ENCODE results near the gene ZBTB12. TPM values are rescaled to one million over a fixed set of nuclear protein-coding genes. Genes with fewer than 3 reads are reported as not detected.

ZBTB12 gene
- total and polyA plus RNA-seq, 2 of the 13 experiments (the other 11 are each of a cell fraction or from before 2014, with no cell fraction given), result 4.8 to 6.0 TPM

DNA sequence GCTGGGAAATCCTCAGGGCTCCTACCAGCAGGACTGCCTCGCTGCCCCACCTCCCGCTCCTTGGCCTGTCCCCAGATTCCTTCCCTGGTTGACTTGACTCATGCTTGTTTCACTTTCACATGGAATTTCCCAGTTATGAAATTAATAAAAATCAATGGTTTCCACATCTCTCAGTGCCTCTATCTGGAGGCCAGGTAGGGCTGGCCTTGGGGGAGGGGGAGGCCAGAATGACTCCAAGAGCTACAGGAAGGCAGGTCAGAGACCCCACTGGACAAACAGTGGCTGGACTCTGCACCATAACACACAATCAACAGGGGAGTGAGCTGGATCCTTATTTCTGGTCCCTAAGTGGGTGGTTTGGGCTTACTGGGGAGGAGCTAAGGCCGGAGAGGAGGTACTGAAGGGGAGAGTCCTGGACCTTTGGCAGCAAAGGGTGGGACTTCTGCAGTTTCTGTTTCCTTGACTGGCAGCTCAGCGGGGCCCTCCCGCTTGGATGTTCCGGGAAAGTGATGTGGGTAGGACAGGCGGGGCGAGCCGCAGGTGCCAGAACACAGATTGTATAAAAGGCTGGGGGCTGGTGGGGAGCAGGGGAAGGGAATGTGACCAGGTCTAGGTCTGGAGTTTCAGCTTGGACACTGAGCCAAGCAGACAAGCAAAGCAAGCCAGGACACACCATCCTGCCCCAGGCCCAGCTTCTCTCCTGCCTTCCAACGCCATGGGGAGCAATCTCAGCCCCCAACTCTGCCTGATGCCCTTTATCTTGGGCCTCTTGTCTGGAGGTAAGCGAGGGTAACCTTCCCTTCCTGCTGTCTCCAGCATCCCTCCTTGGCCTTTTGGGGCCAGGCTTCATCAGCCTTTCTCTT, 43.9 kb upstream of the ZBTB12 start, which contains the start of gene CFB (continued):
- TF ChIP-seq SRSF9 (IDR thresholded peaks at IDR 0.05; ENCODE audit: borderline replicate concordance, insufficient read depth, low read depth, low read length, poor library complexity, severe bottlenecking) (no peak), JDP2 (CRISPR knock-in tag; IDR thresholded peaks at IDR 0.05; ENCODE audit: borderline replicate concordance) (no peak), ARNT2 (CRISPR knock-in tag; IDR thresholded peaks at IDR 0.05; ENCODE audit: low read depth) (peak; percentile 87), ZNF460 (CRISPR knock-in tag; IDR thresholded peaks at IDR 0.05; ENCODE audit: borderline replicate concordance) (peak; percentile 69; the same call in 1 of the 2 replicates), SUZ12 (IDR thresholded peaks at IDR 0.05; ENCODE audit: low read depth, low read length) (no peak), GABPA (IDR thresholded peaks at IDR 0.05; ENCODE audit: low read depth, low read length) (no peak), GABPA (CRISPR knock-in tag; IDR thresholded peaks at IDR 0.05; ENCODE audit: low read depth) (peak; percentile 76), CREM (IDR thresholded peaks at IDR 0.05) (peak; percentile 92), CREM (CRISPR knock-in tag; IDR thresholded peaks at IDR 0.05) (no peak), IRF1 (CRISPR knock-in tag; IDR thresholded peaks at IDR 0.05; ENCODE audit: low read depth) (no peak), NONO (IDR thresholded peaks at IDR 0.05) (no peak), NONO (CRISPR knock-in tag; conservative IDR thresholded peaks at IDR 0.05) (peak; percentile 92), TAF1 (CRISPR knock-in tag; IDR thresholded peaks at IDR 0.05) (peak; percentile 89), ZNF766 (CRISPR knock-in tag; IDR thresholded peaks at IDR 0.05; ENCODE audit: borderline replicate concordance) (0 out of 2 replicates have a peak, but pooled peaks have one; percentile 69), CC2D1A (CRISPR knock-in tag; IDR thresholded peaks at IDR 0.05) (no peak; the same call in 1 of the 2 replicates), SMARCC2 (IDR thresholded peaks at IDR 0.05) (no peak), ZFP36L1 (CRISPR knock-in tag; IDR thresholded peaks at IDR 0.05) (peak; percentile 93; the same call in 1 of the 2 replicates)
- TF ChIP-seq, protein P1, sequence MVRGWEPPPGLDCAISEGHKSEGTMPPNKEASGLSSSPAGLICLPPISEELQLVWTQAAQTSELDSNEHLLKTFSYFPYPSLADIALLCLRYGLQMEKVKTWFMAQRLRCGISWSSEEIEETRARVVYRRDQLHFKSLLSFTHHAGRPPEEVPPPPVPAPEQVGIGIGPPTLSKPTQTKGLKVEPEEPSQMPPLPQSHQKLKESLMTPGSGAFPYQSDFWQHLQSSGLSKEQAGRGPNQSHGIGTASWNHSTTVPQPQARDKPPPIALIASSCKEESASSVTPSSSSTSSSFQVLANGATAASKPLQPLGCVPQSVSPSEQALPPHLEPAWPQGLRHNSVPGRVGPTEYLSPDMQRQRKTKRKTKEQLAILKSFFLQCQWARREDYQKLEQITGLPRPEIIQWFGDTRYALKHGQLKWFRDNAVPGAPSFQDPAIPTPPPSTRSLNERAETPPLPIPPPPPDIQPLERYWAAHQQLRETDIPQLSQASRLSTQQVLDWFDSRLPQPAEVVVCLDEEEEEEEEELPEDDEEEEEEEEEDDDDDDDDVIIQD (CRISPR knock-in tag; IDR thresholded peaks at IDR 0.05; ENCODE audit: low read depth), result peak; percentile 57
- TF ChIP-seq, protein P2, sequence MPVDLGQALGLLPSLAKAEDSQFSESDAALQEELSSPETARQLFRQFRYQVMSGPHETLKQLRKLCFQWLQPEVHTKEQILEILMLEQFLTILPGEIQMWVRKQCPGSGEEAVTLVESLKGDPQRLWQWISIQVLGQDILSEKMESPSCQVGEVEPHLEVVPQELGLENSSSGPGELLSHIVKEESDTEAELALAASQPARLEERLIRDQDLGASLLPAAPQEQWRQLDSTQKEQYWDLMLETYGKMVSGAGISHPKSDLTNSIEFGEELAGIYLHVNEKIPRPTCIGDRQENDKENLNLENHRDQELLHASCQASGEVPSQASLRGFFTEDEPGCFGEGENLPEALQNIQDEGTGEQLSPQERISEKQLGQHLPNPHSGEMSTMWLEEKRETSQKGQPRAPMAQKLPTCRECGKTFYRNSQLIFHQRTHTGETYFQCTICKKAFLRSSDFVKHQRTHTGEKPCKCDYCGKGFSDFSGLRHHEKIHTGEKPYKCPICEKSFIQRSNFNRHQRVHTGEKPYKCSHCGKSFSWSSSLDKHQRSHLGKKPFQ (CRISPR knock-in tag; IDR thresholded peaks at IDR 0.05; ENCODE audit: insufficient replicate concordance), result peak; percentile 73
- TF ChIP-seq, protein P3, sequence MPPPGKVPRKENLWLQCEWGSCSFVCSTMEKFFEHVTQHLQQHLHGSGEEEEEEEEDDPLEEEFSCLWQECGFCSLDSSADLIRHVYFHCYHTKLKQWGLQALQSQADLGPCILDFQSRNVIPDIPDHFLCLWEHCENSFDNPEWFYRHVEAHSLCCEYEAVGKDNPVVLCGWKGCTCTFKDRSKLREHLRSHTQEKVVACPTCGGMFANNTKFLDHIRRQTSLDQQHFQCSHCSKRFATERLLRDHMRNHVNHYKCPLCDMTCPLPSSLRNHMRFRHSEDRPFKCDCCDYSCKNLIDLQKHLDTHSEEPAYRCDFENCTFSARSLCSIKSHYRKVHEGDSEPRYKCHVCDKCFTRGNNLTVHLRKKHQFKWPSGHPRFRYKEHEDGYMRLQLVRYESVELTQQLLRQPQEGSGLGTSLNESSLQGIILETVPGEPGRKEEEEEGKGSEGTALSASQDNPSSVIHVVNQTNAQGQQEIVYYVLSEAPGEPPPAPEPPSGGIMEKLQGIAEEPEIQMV (CRISPR knock-in tag; IDR thresholded peaks at IDR 0.05; ENCODE audit: low read depth), result 0 out of 2 replicates have a peak, but pooled peaks have one; percentile 23
- TF ChIP-seq, protein P4, sequence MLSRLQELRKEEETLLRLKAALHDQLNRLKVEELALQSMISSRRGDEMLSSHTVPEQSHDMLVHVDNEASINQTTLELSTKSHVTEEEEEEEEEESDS (CRISPR knock-in tag; IDR thresholded peaks at IDR 0.05; ENCODE audit: borderline replicate concordance), result no peak
- TF ChIP-seq, protein P5, sequence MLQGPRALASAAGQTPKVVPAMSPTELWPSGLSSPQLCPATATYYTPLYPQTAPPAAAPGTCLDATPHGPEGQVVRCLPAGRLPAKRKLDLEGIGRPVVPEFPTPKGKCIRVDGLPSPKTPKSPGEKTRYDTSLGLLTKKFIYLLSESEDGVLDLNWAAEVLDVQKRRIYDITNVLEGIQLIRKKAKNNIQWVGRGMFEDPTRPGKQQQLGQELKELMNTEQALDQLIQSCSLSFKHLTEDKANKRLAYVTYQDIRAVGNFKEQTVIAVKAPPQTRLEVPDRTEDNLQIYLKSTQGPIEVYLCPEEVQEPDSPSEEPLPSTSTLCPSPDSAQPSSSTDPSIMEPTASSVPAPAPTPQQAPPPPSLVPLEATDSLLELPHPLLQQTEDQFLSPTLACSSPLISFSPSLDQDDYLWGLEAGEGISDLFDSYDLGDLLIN (CRISPR knock-in tag; IDR thresholded peaks at IDR 0.05; ENCODE audit: borderline replicate concordance), result peak; percentile 49; the same call in 1 of the 2 replicates

Data from HepG2 (cell line).